Hematopoietic multipotent progenitor cell treated with erythropoietin and hydrocortisone succinate and interleukin-3 and kit ligand, for 15 days (in vitro differentiated cells): ENCODE results near the gene OR13C4.
"Not testable (repeated sequence)": the region's sequence is repeated elsewhere in the genome, so short reads cannot be mapped to it uniquely, and the experiment has no call there.

Source experiments
- DNase-seq: peaks from one replicate; pipeline ENCODE4 v3.0.0-alpha.2; 2015; ENCODE audit warnings: low spot score

The OR13C4 gene

DNA sequence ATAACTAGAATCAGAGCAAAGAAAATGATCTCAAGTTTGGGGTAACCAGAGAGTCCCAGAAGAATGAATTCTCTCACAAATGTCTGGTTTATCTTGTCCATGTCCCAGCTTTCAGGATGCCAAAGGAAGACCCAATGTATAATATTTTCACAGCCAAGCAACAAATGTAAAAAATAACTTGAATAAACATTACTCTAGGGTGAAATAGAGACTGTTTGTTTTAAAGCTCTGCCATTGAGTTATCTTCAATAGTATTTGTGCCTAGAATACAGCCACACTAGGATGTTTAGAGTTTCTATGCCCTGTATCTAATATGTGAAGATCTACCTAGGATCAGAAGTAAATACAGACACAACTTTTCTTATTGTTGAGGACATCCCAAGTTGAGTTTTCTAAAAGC is at the start of gene OR13C4:
OR13C4 (minus strand) TSS at position 101 of the 400 bp plus-strand sequence; CDS start at position 101, 0 bp downstream.
- no peak for DNase-seq

DNA sequence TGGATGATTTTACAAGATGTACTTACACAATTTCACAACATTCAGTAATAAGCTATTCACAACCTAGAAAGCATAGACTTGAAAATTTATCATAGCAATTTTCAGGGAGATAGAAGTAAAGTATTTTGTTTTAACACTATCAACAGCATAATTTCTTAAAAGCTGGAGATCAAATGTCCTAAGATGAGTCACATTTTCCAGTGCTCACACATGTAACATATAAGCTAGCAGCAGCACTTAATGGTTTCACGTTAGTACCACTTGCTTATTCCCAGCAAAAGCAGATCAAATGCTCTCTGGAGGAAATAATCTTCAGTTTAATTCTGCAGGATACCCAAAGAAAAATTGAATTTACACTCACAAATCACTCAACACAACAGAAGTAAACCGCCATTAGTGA is 48.4 kb upstream of the OR13C4 start:
- DNase-seq, result no peak

GRCh38 chr9:104572612-104573011 is 45.6 kb upstream of the OR13C4 start:
- DNase-seq, result no peak

DNA sequence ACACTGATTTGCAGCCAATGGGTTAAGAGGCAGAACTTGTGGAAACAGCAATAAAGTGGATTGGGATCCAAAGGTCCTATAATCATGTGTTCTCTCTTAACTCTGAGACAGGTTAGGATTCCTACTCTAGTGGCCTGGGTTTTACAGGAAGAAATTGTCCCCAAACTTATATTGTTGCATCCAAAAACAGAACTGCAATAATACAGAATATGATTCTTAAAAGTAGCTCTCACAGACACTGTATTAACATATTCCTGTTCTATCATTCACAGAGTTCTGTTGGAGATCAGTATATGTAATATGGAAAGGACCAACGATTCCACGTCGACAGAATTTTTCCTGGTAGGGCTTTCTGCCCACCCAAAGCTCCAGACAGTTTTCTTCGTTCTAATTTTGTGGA is 41.9 kb upstream of the OR13C4 start, which contains the start of gene OR13C8:
OR13C8 (plus strand) TSS at position 301 of the 400 bp plus-strand sequence; CDS start at position 301, 0 bp downstream.
- DNase-seq, result no peak

GRCh38 chr9:104564358-104564757 is 37.3 kb upstream of the OR13C4 start:
- no peak for DNase-seq

- DNase-seq, result no peak
These were observed 30.0 kb upstream of the OR13C4 start for GRCh38 chr9:104556830-104557634.

DNA sequence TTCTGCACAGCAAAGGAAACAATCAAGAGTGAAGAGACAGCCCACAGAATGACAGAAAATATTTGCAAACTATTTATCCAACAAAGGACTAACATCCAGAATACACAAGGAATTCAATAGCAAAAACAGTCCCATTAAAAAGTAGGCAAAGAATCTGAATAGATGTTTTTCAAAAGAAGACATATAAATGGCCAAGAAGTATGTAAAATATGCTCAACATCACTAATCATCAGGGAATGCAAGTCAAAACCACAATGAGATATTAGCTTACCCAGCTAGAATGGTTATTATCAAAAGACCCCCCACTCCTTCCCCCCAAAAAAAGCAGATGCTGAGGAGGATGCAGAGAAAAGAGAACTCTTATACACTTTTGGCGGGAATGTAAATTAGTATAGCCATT is 28.5 kb upstream of the OR13C4 start:
- DNase-seq, result no peak

DNA sequence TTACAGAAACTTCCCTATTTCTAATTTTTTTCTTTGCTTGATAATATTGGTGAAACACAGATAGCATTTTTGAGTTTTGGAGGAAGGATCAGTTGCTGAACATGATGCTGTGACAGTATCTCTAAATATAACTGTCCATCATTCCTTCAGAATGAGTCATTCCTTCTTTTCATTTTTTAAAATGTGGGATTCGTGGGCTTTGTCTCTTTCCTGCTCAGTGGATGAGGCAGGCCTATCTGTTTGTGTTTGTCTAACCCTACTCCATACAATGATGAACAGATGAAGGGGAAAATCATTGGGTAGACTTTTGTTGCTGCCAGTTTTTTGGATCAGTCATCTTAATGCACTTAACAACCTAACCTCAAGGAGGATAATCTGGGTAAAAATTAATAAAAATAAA is 26.3 kb upstream of the OR13C4 start:
- no peak for DNase-seq

GRCh38 chr9:104544644-104545043 is 17.6 kb upstream of the OR13C4 start:
- no peak for DNase-seq

DNA sequence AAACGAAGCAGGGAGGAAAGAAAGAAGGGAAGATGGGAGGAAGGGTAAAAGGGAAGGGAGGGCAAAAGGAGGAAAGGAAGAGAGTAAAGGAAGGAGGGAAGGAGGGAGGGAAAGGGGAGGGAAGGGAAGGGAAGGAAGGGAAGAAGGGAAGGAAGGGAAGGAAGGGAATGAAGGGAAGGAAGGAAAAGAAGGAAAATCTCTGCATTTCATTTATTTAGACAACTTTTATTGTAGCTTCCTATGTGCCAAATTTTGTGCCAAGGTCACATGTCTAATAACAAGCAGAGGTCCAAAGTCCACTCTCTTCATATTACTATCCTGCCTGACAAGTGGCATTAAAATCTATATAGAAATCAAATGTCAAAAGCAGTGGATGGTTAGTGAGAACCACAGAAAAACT is 12.3 kb upstream of the OR13C4 start:
- DNase-seq, result no peak

DNA sequence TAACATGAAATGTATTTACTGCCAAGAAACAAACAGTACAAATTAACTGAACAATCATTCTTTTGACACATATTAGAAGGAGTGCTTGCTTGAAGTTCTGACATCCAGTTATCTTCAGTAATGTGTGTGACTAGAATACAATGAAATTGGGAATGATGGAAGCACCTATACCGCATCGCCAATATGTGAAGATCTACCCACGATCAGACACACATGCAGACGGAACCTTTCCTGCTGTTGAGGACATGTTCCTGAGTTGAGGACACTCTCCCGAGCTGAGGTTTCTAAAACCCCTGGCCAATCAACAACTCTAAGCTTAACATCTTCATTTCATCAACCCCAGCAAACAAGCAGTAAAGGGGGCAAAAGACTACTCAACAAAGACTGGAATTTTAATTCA is 9.7 kb upstream of the OR13C4 start, which contains the start of gene OR13C3:
OR13C3 (minus strand) TSS at position 101 of the 400 bp plus-strand sequence. CDS start 133 bp downstream, outside the sequence.
- DNase-seq, result no peak

GRCh38 chr9:104520241-104520640 is 6.8 kb downstream of the OR13C4 start:
- not testable (repeated sequence) for DNase-seq

DNA sequence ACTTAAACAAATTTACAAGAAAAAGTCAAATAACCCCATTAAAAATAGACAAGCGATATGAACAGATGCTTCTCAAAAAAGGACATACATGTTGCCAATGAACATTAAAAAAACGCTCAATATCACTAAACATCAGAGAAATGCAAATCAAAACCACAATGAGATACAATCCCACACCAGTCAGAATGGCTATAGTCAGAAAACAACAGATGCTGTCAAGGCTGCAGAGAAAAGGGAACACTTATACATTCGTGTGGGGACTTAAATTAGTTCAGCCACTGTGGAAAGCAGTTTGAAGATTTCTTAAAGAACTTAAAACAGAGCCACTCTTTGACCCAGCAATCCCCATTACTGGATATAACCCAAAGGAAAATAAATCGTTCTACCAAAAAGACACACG is 12.1 kb downstream of the OR13C4 start:
- no peak for DNase-seq

DNA sequence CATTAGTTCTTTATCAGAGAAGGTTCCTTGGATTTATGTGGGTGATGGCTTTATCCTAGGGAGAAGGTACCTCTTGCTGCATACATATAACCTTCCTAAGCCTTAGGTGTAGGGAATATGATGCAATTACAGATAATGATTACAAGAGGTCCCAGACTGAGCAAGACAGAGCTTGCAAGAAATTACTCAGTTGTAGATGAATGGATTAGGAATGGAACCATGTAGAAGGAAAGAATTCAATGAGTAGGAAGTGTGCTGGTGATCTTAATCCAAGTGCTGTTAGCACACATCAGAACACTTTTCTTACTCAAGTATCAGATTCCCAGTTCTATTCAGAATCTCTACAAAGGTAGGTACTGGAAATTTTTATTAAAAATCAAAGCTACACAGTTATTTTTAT is 20.4 kb downstream of the OR13C4 start:
- DNase-seq, result no peak

- DNase-seq, result no peak
These were observed 23.0 kb downstream of the OR13C4 start, which contains the start of gene OR13F1 for GRCh38 chr9:104503963-104504362. Gene OR13F1 (plus strand): TSS chr9:104504263. CDS start chr9:104504263, 0 bp downstream.

DNA sequence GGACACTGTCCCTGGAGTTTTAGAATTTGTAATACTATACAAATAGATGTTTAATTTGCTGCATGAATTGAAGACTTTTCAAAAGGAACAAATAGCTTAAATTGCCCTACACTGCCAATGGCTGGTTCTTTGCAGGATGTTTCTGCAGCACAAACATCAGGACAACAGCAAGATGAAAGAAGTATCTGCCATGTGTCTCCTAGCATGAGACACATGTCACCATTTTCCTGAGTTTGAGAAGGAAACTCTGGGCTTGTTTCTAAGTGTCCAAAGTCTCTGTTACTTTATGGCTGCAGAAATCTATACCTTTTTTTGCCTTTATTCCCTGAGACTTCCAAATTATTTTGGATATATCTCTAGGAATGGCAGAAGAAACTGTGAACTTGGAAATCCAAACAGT is 23.6 kb downstream of the OR13C4 start:
- no peak for DNase-seq

GRCh38 chr9:104494808-104495207 is 32.2 kb downstream of the OR13C4 start:
- no peak for DNase-seq

- no peak for DNase-seq
These were observed 42.0 kb downstream of the OR13C4 start for GRCh38 chr9:104485014-104485413.

DNA sequence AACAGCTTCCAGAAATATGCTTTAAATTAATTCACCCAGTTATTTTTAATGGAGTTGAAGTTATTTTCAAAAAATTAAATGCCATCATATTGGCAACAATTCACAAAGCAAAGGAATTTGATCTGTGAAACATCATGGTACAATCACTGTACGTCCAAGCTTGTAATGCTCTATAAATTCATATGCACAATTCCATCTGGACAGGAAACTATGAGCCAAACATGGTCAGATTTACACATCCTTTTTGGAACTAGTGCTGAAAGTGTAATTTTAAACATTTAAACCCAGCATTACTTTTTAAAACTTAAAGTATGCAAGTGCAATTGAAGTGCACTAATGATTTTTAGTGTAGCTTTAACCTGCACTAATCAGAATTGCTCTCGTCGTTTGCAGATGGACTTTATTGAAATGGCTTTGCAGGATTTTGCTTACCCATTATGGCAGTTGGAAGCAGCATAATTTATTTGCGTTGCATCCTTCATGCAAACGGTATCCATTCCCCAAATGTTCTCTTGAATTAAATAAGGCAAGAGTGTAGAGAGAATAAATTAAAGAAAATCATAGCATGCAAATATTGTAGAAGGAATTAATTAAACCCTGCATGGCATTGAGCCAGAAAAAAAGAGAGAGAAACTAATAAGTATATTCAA is 44.0 kb downstream of the OR13C4 start:
- DNase-seq, result no peak
